OCI-LY7 (cell line): Measurements from ENCODE around the gene FRMPD1. TPM values are rescaled to one million over a fixed set of nuclear protein-coding genes. Genes with fewer than 3 reads are reported as not detected.

Experiments
- BruUV-seq: library from RNA; stranded (reverse); fragments of 400-500 nt; replicated peaks from 2 replicates; lab custom pipeline; 2021; lab: Mats Ljungman, UMichigan
- CTCF ChIA-PET: fragments of 300-600 bp; sonication (Branson Sonifier 250); formaldehyde crosslinking; loops from one replicate; lab custom pipeline; 2022; ENCODE audit warnings: antibody characterized with exemption; ENCODE audit not compliant: unreplicated experiment; lab: Charles Lee
- POLR2A ChIA-PET: fragments of 300-600 bp; sonication (Branson Sonifier 250); formaldehyde crosslinking; loops from one replicate; lab custom pipeline; 2022; ENCODE audit warnings: antibody characterized with exemption; lab: Charles Lee
- DNase-seq: peaks from one replicate; pipeline ENCODE4 v3.0.0-alpha.2; 2015; ENCODE audit warnings: low spot score
- H2AFZ ChIP-seq: fragments of 200-600 bp; sonication (generic), shearing (Covaris generic); 2 replicates; pipeline ENCODE4 v1.6.1; 2014; ENCODE audit warnings: mild to moderate bottlenecking, antibody characterized with exemption, low read length, moderate library complexity
- H3K27ac ChIP-seq: fragments of 200-600 bp; sonication (generic); 2 replicates; pipeline ENCODE4 v1.5.1; 2014; ENCODE audit warnings: mixed run types, low read depth, mild to moderate bottlenecking, moderate library complexity, low read length, inconsistent platforms; ENCODE audit not compliant: poor library complexity, severe bottlenecking
- H3K36me3 ChIP-seq: fragments of 200-600 bp; sonication (generic); 2 replicates; pipeline ENCODE4 v1.6.1; 2014; ENCODE audit warnings: mild to moderate bottlenecking, antibody characterized with exemption, low read length, moderate library complexity, mixed read lengths; ENCODE audit not compliant: insufficient read depth
- H3K4me1 ChIP-seq: fragments of 200-600 bp; sonication (generic); 2 replicates; pipeline ENCODE4 v1.5.1; 2014; ENCODE audit warnings: mild to moderate bottlenecking, low read length; ENCODE audit not compliant: insufficient read depth, poor library complexity, severe bottlenecking
- H3K4me2 ChIP-seq: fragments of 200-600 bp; sonication (generic); 2 replicates; pipeline ENCODE4 v1.6.1; 2014; ENCODE audit warnings: mild to moderate bottlenecking, low read length
- H3K4me3 ChIP-seq: fragments of 200-600 bp; sonication (generic); 2 replicates; pipeline ENCODE4 v1.5.1; 2014; ENCODE audit warnings: mild to moderate bottlenecking, low read depth, low read length; ENCODE audit not compliant: poor library complexity, severe bottlenecking
- H3K79me2 ChIP-seq: fragments of 200-600 bp; sonication (generic); 2 replicates; pipeline ENCODE4 v1.6.1; 2016; ENCODE audit warnings: low read depth, mild to moderate bottlenecking, low read length, moderate library complexity, mixed read lengths; ENCODE audit not compliant: insufficient read depth
- H3K9me2 ChIP-seq: fragments of 200-600 bp; sonication (generic); 2 replicates; pipeline ENCODE4 v1.6.1; 2016; ENCODE audit warnings: mild to moderate bottlenecking, low read length, mixed read lengths; ENCODE audit not compliant: insufficient read depth
- H3K9me3 ChIP-seq: fragments of 200-600 bp; sonication (generic); 2 replicates; pipeline ENCODE4 v1.6.1; 2014; ENCODE audit warnings: mild to moderate bottlenecking, mixed run types, low read length, mixed read lengths
- H4K20me1 ChIP-seq: fragments of 200-600 bp; sonication (generic); 2 replicates; pipeline ENCODE4 v1.6.1; 2014; ENCODE audit warnings: mild to moderate bottlenecking, antibody characterized with exemption, low read length, moderate library complexity, mixed read lengths; ENCODE audit not compliant: insufficient read depth
- EZH2phosphoT487 ChIP-seq: fragments of 200-600 bp; sonication (generic); IDR thresholded peaks from 2 replicates; pipeline ENCODE4 v1.6.1; 2018; ENCODE audit warnings: low read depth, borderline replicate concordance, mild to moderate bottlenecking, mixed run types, antibody characterized with exemption, low read length, moderate library complexity, mixed read lengths
- intact Hi-C: fragments of 100-400 bp; cut with micrococcal nuclease; formaldehyde crosslinking; loops from one replicate; pipeline ENCODE4 v1.10.0; 2022; ENCODE audit not compliant: unreplicated experiment
- total RNA-seq, 2 experiments: library from RNA; depleted of rRNA in 1 of 2; stranded (reverse); fragments of >200 nt in 1 of 2; shearing (Covaris generic) in 1 of 2; gene quantifications; 2 replicates each; pipeline ENCODE4 v1.2.3, GENCODE V29; 2014 to 2022
- TF ChIP-seq, protein P1 (sequence below): fragments of 200-600 bp; sonication (generic); conservative IDR thresholded peaks from 2 replicates; pipeline ENCODE4 v1.5.1; 2014; ENCODE audit warnings: mild to moderate bottlenecking, antibody characterized with exemption, low read length, moderate library complexity, mixed read lengths

The FRMPD1 gene
- total RNA-seq, 2 experiments from 2014 or later = not detected

GRCh38 chr9:37652261-37652660 is 1.5 kb downstream of the FRMPD1 start:
- Histone ChIP-seq H3K9me3 (no peaks in the 10 kb centered on the region), H3K36me3 (no peaks in the 10 kb centered on the region), H3K4me3 (no peak overlapping the region), H2AFZ (no peak overlapping the region), H3K9me2 (no peaks in the 10 kb centered on the region), H3K4me1 (no peaks in the 10 kb centered on the region), H3K79me2 (no peaks in the 10 kb centered on the region), H3K4me2 (no peak overlapping the region), H4K20me1 (no peaks in the 10 kb centered on the region), H3K27ac (no peak overlapping the region)
- TF ChIP-seq EZH2phosphoT487 = no peak
- ChIA-PET POLR2A (no interaction called here), CTCF (no interaction called here)
- intact Hi-C loops = no loop called here
- BruUV-seq = no TSS peak
- no peak for DNase-seq

DNA sequence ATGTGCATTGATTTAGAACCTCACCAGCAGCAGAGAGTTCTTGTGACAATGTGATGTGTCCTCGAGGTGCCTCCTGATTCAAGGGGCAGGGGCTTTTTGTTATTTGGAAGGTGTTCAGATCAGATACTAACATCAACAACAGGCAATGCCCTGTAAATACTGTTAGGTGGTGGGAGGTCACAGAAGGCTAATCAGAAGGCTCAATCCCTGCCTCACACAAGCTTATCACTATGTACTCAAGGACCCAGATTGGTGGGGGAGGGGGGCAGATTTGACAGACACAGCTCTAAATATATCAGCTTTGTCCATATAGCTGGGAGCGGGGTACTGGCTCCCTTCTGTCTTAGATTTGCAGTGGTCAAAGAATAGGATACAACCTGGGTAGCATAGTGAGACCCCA is 2.6 kb downstream of the FRMPD1 start:
- Histone ChIP-seq H3K4me2 (no peak overlapping the region), H3K4me1 (no peaks in the 10 kb centered on the region), H3K36me3 (no peaks in the 10 kb centered on the region), H3K27ac (no peak overlapping the region), H3K79me2 (no peaks in the 10 kb centered on the region), H3K4me3 (no peak overlapping the region), H3K9me2 (no peaks in the 10 kb centered on the region), H3K9me3 (no peaks in the 10 kb centered on the region), H4K20me1 (no peaks in the 10 kb centered on the region), H2AFZ (no peak overlapping the region)
- POLR2A ChIA-PET = no interaction called here
- intact Hi-C loops = no loop called here
- TF ChIP-seq, protein P1, sequence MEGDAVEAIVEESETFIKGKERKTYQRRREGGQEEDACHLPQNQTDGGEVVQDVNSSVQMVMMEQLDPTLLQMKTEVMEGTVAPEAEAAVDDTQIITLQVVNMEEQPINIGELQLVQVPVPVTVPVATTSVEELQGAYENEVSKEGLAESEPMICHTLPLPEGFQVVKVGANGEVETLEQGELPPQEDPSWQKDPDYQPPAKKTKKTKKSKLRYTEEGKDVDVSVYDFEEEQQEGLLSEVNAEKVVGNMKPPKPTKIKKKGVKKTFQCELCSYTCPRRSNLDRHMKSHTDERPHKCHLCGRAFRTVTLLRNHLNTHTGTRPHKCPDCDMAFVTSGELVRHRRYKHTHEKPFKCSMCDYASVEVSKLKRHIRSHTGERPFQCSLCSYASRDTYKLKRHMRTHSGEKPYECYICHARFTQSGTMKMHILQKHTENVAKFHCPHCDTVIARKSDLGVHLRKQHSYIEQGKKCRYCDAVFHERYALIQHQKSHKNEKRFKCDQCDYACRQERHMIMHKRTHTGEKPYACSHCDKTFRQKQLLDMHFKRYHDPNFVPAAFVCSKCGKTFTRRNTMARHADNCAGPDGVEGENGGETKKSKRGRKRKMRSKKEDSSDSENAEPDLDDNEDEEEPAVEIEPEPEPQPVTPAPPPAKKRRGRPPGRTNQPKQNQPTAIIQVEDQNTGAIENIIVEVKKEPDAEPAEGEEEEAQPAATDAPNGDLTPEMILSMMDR = no peak
- no peak for TF ChIP-seq EZH2phosphoT487
- no TSS peak for BruUV-seq
- CTCF ChIA-PET = no interaction called here
- no peak for DNase-seq

DNA sequence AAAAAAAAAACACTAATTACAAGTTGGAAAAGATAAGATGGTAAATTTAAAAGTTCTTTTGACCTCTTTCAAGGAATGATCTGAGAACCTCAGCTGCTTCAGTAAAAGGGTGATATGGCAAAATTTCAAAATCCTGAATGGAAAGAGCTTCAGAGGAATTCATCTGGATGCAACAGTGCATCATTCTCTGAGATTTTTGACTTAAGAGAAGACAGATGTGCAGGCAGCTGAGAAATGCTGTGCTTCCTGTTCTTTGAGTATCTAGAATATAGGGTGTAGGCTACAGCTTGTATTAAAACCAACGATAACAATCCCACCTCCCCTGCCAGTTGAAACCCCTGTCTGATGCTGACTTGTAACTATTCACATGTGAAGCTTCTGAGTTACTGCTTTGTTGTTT is 6.2 kb downstream of the FRMPD1 start:
- ChIA-PET POLR2A (interaction anchor here (1.1 kb wide), 1 partner anchor 12 kb away, joined by 3 read pairs; no protein-coding TSS in a partner anchor), CTCF (no interaction called here)
- Histone ChIP-seq H3K4me2 (no peak overlapping the region), H2AFZ (no peak overlapping the region), H3K79me2 (no peaks in the 10 kb centered on the region), H3K9me3 (no peaks in the 10 kb centered on the region), H3K4me1 (no peaks in the 10 kb centered on the region), H3K4me3 (no peak overlapping the region), H3K27ac (no peak overlapping the region), H3K36me3 (no peaks in the 10 kb centered on the region), H3K9me2 (no peaks in the 10 kb centered on the region), H4K20me1 (no peaks in the 10 kb centered on the region)
- intact Hi-C loops = no loop called here
- DNase-seq = no peak
- no TSS peak for BruUV-seq
- no peak for TF ChIP-seq EZH2phosphoT487
- TF ChIP-seq, protein P1 = no peak
